ENCODE measurements around the gene EREG.
"Not testable (repeated sequence)": the region's sequence is repeated elsewhere in the genome, so short reads cannot be mapped to it uniquely, and the experiment has no call there.

Gene EREG

DNA sequence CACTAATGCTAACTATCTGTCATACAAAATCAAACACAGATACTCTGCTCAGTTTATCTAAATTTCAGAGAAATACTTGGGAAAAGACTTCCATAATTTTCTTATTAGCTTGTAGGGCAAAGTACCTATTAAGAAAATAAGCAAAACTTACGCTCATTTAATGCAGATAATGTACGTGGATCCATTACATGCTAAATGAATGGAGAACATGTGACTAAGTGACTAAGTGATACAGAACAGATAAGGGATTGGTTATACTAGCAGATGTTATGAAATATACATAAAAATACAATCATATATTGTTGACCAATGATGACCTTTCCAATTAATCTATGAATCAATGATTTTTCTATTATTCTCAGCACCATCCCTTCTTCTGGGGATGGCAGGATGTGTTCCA, 25.7 kb downstream of the EREG start:
- DNase-seq (ENCODE audit: low read depth) = no peak

- no peak for DNase-seq (ENCODE audit: low read depth)
These were observed 26.4 kb downstream of the EREG start for GRCh38 chr4:74391346-74391745.

DNA sequence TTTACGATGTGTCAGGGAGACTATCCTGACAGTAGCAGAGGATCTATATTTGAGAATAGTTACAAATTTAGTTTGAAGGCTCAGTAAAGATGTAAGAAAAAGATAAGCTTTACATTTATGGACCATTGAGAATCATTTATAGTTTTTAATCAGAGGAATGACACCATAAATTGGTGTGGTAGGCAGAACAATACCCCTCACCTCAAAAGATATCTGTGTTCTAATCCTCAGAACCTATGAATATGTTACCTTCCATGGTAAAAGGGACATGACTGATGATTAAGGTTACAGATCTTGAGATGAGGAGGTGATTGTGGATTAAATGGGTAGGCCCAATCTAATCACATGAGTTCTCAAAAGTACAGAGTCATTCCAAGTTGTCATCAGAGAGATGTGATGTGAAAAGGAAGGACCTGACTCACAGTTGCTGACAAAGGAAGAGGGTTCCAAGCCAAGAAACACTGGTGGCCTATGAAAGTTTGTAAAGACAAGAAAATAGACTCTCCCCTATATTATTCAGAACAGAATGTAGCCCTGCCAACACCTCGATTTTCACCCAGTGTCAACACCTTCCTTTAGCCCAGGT, 27.0 kb downstream of the EREG start:
- no peak for DNase-seq (ENCODE audit: low read depth)

DNA sequence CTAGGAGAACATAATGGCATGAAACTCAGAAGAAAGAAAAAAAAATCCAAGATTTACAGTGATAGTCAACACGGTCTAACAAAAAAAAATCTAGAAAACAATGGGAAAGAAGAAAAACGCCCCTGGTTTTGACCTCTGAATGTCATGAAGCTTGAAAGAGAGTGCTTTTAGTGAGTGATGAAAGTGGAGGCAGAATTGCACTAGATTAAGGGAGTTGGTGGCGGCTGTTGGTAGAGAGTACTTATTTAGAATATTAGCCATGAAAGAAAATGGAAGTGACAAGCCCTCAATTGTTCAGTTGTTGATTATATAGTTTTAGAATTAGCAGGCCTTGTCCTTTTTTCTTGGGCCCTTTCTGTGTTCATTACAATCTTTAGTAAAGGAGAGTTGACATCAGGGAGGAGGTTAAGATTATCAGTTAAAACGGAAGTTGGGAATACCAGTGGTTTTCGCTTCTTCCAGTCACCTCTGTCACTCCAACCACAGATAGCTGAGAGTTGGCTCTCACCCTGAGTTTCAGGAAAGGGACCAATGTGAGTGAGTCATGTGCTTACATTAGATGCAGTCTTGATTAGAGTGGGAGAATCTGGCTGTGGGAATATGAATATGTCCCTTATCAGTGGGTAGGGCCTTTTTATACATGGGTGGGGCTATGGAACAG, 29.7 kb downstream of the EREG start:
- peak; percentile 66 for DNase-seq (ENCODE audit: low read depth)

DNA sequence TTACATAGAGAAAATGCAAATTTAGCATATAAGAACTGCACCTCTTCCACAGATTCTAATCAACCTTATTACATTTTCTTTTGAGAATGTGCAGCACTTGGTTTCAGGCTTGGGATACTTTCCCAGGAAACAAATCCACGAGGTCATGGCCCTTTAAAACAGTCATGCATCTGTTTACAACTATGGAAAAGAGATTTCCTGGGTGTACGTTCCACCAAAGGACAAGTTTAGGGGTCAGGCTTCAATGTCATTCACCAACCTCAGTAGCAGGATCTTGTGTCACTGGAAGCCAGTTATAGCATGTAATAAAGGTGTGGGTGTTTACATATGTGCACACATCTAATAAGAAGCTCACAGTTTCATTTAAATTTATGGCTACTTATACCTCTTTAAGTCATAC, 30.7 kb downstream of the EREG start:
- DNase-seq (ENCODE audit: low read depth) = peak; percentile 67

DNA sequence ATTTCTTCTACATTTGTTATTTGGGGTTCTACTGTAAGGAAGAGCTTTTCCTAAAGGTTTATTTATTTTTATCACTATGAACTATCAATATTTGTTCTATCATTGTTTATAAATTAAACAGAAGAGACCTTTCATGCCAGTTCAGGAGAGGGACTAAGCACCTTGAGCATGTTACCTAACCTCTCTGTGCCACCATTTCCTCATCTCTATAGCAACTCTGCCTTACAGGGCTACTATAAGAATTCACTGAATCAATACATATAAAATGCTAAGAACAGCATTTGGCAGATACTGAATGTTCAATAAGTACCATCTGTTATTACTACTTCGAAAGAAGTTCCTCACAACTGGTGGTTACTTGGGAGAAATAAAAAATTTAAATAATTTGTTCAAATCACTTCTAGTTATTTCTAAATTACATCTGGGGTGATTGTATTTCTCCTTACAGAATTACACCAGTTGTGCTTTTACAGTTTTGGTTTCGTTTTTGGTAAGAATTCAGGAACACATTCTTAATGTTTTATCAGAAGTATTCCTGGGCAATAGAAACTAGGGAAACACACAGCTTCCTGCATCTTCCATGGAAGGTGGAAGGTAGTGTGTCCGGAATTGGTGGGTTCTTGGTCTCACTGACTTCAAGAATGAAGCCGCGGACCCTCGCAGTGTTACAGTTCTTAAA, 32.9 kb downstream of the EREG start:
- DNase-seq (ENCODE audit: low read depth) = no peak

- DNase-seq (ENCODE audit: low read depth) = not testable (repeated sequence)
These were observed 34.1 kb downstream of the EREG start for GRCh38 chr4:74398894-74399589.

- no peak for DNase-seq (ENCODE audit: low read depth)
These were observed 35.5 kb downstream of the EREG start for GRCh38 chr4:74400395-74400794.

GRCh38 chr4:74402692-74403456, 37.9 kb downstream of the EREG start:
- DNase-seq (ENCODE audit: low read depth) = peak; percentile 67

- DNase-seq (ENCODE audit: low read depth) = no peak
These were observed 42.9 kb downstream of the EREG start for GRCh38 chr4:74407891-74408290.

- DNase-seq (ENCODE audit: low read depth) = no peak
These were observed 43.7 kb downstream of the EREG start for GRCh38 chr4:74408639-74409038.

GRCh38 chr4:74410272-74410671, 45.3 kb downstream of the EREG start:
- peak; percentile 71 for DNase-seq (ENCODE audit: low read depth)

GRCh38 chr4:74412225-74412624, 47.3 kb downstream of the EREG start:
- DNase-seq (ENCODE audit: low read depth) = no peak

DNA sequence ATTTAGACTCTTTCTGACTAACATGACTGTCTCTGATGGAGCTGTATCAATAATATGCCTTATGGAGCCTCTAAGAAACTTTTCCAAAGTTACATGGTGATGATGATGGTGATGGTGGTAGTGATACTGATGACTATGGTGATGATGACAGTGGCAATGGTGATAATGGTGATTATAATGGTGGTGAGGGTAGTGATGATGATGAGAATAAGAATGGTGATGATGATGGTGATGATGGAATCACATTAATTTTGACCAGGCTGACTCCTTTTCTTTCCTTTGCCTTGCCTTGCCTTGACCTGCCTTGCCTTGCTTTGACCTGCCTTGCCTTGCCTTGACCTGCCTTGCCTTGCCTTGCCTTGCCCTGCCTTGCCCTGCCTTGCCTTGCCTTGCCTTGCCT, 48.3 kb downstream of the EREG start:
- DNase-seq (ENCODE audit: low read depth) = no peak

DNA sequence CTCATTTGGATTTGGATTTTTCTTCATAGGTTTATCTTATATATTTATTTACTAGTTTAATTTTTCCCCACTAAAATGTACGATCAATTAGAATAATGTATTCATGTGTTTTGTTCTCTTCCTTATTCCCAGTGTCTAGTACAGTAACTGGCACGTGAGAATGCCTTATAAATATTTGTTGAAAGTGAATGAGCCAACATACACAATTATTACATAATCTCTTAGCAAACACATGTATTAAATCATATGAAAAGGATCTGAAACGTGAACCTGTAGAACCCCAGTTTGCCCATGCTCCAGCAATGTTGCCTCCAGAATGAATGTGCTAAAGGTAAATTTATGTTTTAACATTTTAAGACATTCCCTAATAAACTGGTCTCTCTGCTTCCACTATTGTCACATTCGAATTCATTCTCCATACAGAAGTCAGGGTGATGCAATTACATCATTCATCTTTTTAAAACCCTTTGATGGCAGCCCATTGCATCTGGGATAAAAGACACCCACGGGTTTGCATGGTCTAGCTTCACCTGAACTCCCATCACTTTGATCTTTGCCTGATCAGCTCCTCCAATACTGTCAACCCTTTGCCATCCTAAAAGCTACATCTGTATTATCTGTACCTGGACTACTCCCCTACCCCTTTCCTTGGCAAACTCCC, 49.3 kb downstream of the EREG start:
- no peak for DNase-seq (ENCODE audit: low read depth)

DNA sequence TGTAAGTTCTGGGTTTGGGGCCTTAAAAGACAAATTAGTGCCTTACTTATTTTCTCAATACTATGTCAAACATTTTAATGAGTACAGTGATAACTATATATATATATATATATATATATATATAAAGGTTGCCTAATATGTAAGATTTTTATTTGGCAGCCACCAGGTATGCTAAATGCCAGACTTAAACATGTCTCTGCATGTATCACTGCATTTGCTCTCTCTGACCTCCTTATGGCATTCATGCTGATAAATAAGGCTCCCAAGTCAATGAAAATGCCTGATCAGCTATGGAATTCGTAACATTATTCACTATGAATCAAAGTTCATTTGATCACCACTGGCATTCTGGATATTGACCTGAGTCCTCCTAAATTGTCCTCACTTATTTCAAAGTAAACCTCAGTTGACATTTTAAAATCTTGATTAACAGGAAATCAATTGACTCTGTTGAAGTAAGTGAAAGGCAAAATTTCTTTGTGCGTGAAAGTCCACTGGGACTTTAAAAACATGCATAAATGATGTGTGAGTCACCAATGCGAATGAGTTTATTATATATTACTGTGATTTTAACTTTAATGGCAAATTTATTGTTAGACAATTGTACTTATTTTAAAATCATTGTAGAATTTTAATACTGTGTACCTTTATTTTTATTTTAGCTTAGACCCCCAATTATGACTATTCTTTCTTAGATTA, 50.8 kb downstream of the EREG start:
- DNase-seq (ENCODE audit: low read depth) = no peak

DNA sequence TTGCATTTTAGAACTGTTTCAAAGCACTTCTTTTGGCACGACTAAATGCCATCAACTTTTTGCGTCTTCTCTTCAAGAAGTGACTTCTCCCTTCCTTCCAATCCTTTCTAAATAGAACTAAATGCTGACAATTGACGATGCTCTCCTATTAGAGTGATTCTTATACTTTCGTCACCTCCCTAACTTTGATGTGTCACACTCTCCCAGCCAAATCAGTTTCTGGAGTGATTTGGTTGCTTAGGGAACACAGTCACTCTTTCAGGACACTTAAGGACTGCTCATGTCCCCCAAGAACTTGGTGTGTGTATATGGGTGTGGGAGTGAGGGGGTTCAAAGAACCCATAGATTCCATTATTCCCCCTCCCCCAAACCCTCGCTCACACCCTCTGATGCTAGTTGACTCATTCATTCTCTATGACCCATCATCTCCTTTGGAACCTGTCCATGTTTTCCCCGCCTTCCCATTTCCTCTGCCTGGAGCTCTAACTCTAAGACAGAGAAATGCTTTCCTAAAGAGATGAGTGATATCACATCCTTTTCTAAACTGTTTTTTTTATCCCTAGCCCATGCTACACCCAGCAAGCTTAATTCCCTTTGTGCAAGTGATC, 53.2 kb downstream of the EREG start:
- DNase-seq (ENCODE audit: low read depth) = peak; percentile 84

GRCh38 chr4:74420863-74421262, 55.9 kb downstream of the EREG start:
- DNase-seq (ENCODE audit: low read depth) = no peak

DNA sequence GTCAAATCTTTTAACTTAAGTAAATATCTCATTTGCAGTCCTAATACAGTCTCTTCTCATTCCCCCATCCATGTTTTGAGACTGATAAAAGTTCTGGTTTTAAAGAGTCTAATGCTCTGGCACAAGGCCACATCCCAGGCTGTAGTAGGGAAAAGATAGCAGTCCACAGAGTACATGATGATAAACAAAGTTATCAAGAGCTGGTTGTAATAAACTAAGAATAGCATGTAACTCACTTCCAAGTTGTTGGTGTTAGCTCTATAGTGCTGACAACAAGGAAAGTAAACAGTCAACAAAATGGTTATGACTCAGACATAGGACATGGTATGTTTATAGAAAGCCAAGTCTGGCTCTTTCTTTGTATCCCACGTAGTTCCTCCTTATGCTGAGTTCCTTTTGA, 58.2 kb downstream of the EREG start:
- DNase-seq (ENCODE audit: low read depth) = peak; percentile 94

- DNase-seq (ENCODE audit: low read depth) = no peak
These were observed 59.2 kb downstream of the EREG start for GRCh38 chr4:74424111-74424510.

DNA sequence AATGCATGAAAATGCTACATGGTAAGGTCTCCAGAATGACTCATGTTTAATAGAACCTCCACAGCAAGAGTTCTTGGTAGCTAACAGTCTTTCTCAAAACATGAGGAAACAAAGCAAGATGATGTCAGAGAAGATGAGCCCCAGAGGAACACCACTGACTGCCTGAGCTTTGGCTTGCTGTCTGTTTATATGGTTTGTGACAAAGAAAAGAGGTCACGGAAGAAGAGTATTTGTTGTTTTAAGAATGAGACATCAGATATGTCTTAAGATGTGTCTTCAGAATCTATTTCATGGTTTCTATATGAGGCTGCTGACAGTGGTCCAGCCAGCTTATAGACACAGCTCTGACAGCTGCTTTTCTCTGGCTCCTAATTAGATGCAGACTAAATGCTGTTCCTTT, 61.2 kb downstream of the EREG start:
- DNase-seq (ENCODE audit: low read depth) = peak; percentile 81
